Urinary bladder (tissue), 4 donors: ENCODE results near the gene TOGARAM2. TPM values are rescaled to one million over a fixed set of nuclear protein-coding genes. Genes with fewer than 3 reads are reported as not detected.

Experiments
- DNase-seq: peaks from one replicate; pipeline ENCODE4 v3.0.0-alpha.2; 2015; ENCODE audit errors: extremely low spot score
- H3K27ac ChIP-seq: one replicate; pipeline ENCODE4 v1.5.1; 2013; ENCODE audit warnings: low read depth, mild to moderate bottlenecking, moderate library complexity
- H3K36me3 ChIP-seq: one replicate; pipeline ENCODE4 v1.6.1; 2013; ENCODE audit warnings: mild to moderate bottlenecking, moderate library complexity; ENCODE audit not compliant: insufficient read depth
- H3K4me1 ChIP-seq: one replicate; pipeline ENCODE4 v1.6.1; 2013; ENCODE audit warnings: mild to moderate bottlenecking, moderate library complexity; ENCODE audit not compliant: insufficient read depth
- H3K4me3 ChIP-seq: one replicate; pipeline ENCODE4 v1.5.1; 2013; ENCODE audit warnings: low read depth, low read length
- WGBS: extraction: QIAGEN DNeasy Blood & Tissue Kit; methylation state at CpG from one replicate; pipeline ENCODE4 v1.1.7; 2013; 5-methylcytosine and 5-hydroxymethylcytosine counted together
- polyA plus RNA-seq: library from polyadenylated mRNA; stranded (reverse); fragments of 200-250 nt; gene quantifications from one replicate; pipeline ENCODE4 v1.2.3, GENCODE V29; 2013
- total RNA-seq: library from RNA; depleted of rRNA; stranded (reverse); fragments of >200 nt; gene quantifications from one replicate; pipeline ENCODE4 v1.2.3, GENCODE V29; 2014
- donor health status: healthy with polysubstance abuse.
- donor health status: healthy.

TOGARAM2 gene
- total and polyA plus RNA-seq, 2 donors, result 0.48 to 1.6 TPM

DNA sequence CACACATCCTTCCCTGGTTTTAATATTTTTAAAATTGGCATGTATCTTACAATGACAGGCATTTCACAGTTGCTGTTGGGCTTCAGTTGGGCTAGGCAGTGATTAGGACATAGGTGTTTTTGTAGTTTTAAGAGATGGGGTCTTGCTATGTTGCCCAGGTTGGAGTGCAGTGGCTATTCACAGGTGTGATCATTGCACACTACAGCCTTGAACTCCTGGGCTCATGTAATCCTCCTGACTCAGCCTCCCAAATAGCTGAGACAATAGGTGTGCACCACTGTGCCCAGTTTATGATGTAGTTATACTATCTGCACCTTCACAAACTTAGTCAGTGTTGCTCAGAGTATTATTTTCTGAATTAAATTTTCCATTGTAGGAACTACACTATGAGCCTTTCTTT lies 49.9 kb downstream of the TOGARAM2 start:
- DNase-seq, result no peak
- Histone ChIP-seq H3K4me3 (no peak overlapping the region), H3K36me3 (no peaks in the 10 kb centered on the region), H3K4me1 (no peaks in the 10 kb centered on the region), H3K27ac (no peak overlapping the region)

DNA sequence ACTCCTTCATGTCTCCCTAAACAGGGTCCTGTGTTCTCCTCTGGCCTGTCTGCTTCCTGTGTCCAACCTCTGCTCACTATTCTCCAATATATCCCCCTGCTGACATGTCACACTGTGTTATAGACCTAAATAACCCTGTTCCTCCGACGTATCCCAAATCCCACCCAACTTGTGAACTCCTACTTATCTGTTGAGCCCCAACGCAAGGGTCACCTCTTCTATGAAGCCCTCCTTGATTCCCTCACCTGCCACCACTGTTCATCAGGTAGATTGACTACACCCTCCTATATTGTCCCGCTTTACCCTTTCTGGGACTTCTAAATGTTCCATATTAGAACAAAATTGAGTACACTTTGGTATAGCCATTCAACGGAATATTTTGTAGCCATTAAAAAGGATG lies 51.1 kb downstream of the TOGARAM2 start:
- Histone ChIP-seq H3K4me3 (no peak overlapping the region), H3K27ac (no peak overlapping the region), H3K4me1 (no peaks in the 10 kb centered on the region), H3K36me3 (no peaks in the 10 kb centered on the region)
- 94% methylated on average over 5 of the region's 5 CpGs for WGBS
- no peak for DNase-seq

DNA sequence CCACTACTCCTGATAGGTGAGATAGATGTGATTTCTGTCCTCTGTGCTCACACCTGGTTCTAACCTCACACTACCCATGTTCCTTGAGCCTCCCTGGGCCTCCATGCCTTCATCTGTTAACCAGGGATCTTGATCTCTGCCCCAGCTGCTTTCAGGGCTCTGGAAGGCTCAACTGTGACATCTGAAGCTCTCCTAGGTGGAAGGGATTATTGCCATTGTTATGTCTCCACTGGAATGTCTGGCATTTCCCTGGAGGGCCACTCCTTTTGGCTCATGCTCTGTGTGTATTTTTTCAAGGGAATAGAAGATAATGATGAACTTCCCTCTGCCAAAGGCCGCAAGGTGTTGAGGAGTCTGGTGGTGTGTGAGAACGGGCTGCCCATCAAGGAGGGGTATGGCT lies 52.1 kb downstream of the TOGARAM2 start:
- H3K36me3 ChIP-seq, result no peaks in the 10 kb centered on the region
- DNase-seq, result no peak
- H3K4me1 ChIP-seq, result no peaks in the 10 kb centered on the region
- 76% methylated on average over 2 of the region's 2 CpGs for WGBS
- no peak overlapping the region for H3K27ac ChIP-seq
- no peak overlapping the region for H3K4me3 ChIP-seq

DNA sequence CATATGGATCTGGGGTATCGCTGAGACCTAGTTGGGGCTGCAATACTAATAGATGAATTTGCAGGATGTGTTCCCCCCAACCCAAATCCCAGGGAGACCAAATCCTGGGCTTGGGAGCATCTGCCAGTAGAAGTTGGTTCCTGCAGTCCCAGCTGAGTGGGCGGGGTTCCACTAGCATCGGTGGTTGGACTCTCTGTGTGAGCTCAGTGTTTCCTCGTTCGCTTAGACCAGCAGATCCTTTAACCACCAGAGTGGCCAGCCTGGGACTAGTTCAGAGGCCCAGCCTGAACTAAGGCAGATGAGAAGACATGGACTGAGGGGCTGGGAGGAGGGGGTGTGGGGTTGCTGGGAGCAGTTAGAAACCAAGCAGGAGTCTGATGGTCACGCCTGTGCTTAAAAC lies 52.6 kb downstream of the TOGARAM2 start:
- Histone ChIP-seq H3K27ac (no peak overlapping the region), H3K4me1 (no peaks in the 10 kb centered on the region), H3K4me3 (no peak overlapping the region), H3K36me3 (no peaks in the 10 kb centered on the region)
- 79% methylated on average over 6 of the region's 6 CpGs for WGBS
- DNase-seq, result no peak

DNA sequence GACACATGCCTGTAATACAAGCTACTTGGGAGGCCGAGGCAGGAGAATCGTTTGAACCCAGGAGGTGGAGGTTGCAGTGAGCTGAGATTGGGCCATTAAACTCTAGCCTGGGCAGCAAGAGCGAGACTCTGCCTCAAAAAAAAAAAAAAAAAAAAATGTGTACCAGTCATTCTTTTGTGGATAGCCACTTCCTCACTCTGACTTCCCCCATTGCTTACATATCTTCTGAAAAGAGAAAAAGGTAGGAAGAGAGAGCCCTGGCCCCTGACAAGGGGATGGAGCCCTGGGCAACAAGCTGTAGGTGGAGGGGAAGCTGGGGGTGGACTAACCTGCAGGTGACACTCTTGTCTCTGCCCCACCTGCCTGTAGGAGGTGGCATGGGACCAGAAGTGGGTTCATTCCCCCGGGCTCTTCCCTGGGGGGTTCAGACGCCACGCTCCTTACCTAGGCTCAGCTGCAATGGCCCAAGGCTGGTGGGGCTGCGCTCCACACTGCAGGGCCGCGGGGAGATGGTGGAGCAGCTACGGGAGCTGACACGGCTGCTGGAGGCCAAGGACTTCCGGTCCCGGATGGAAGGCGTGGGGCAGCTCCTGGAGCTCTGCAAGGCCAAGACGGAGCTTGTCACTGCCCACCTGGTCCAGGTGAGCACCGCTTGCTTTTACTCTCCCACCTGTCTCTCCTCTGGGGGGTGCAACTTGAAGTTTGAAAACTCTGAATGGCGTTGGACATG lies 54.1 kb downstream of the TOGARAM2 start:
- no peak overlapping the region for H3K27ac ChIP-seq
- 96% methylated on average over 17 of the region's 17 CpGs for WGBS
- no peak overlapping the region for H3K4me3 ChIP-seq
- no peaks in the 10 kb centered on the region for H3K4me1 ChIP-seq
- no peak for DNase-seq
- no peaks in the 10 kb centered on the region for H3K36me3 ChIP-seq

DNA sequence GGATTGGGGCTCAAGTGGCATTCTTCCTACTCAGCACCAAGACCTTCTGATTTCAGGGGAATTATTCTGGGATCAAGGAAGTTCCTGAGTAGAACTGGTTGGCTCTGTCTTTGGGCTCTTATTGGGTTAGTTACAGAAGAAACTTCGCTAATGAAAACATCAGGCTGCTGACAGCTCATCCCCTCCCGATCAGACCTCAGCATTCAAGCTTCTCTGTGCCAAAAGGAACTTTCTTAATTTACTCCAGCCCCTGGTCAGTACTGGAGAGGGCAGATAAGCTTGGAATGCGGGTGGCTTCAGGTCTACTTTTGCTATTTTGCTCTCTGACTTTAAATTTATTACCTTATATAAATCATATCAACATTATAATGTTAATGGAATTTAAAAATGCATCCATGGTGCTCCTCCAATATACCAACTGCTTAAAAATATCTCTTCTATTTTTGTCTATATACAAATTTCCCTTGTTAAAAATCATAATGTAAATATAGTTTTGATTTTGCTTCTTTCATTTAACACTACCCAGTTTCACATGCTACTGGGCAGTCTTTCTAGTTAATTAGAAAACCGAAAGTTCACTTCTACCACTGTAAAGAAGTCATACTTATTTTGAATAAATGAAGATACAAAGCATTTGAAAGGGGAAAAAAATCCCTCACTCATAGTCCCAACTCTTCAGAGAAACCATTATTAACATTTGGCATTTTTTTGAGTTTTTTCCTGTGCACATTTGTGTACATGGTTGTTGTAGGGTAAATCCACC lies 58.8 kb downstream of the TOGARAM2 start:
- Histone ChIP-seq H3K27ac (no peak overlapping the region), H3K4me1 (no peaks in the 10 kb centered on the region), H3K36me3 (no peaks in the 10 kb centered on the region), H3K4me3 (no peak overlapping the region)
- 34% methylated on average over 4 of the region's 4 CpGs for WGBS
- no peak for DNase-seq

DNA sequence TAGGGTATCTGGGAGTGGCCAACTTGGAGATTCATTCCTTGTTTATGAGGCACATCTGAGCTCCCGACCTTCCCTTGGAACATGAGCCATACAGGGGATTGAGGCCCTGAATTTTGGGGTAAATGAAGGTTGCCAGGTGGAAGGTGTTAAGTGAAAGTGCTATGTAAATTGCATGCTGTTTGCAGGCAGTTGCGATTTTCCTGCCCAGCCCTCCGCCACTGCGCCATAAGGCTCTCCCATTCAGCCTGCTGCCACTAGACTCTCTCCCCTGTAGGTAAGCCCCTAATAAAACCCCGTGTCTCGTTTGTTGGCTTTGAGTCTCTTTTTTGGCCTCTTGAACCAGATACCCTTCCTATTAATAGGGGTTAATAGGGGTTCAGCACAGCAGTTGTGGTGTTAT lies 59.5 kb downstream of the TOGARAM2 start:
- Histone ChIP-seq H3K4me3 (no peak overlapping the region), H3K36me3 (no peaks in the 10 kb centered on the region), H3K27ac (no peak overlapping the region), H3K4me1 (no peaks in the 10 kb centered on the region)
- DNase-seq, result no peak
- 60% methylated on average over 6 of the region's 6 CpGs for WGBS

DNA sequence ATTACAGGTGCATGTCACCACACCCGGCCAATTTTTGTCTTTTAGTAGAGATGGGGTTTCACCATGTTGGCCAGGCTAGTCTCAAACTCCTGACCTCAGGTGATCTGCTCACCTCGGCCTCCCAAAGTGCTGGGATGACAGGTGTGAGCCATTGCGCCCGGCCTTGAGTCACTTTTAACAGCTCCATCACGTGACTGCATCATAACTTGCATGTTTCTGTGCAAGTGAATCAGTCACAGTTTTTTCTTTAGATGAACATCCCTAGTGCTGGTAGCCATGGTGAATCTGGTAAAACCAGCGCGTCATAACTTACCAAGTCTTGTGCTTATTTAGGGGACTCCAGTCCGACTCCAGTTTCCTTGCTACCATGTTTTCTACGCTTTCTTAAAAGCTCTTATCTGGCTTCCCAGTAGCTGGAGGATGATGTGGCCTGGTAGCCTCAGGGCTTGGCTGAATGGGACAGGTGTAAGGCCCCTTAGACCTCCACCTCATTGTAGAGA lies 60.1 kb downstream of the TOGARAM2 start:
- Histone ChIP-seq H3K36me3 (no peaks in the 10 kb centered on the region), H3K27ac (no peak overlapping the region), H3K4me1 (no peaks in the 10 kb centered on the region), H3K4me3 (no peak overlapping the region)
- 89% methylated on average over 9 of the region's 9 CpGs for WGBS
- no peak for DNase-seq

DNA sequence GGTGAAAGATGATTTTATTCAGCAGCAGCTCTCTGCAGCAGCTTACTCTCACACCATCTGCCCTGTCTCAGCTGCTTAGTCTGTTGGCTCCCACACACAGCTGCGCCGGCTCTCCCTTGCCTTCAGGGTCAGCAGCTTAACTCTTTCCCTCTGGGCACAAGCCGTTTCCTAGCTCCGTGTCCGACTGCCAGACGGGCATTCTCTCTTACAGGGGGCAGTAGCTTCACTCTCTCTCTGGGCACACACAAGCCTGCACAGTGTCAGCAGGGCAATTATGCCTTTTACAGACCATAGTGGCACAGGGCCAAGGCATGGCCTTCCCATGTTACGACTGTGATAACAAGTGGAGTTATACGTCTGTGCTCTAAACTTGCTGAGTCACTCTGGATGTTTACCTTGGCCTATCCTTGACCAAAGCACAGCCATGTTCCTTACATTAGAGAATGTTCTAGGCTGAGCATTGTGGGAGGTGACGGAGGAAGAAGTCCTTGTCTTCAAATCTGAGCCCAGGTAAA lies 61.5 kb downstream of the TOGARAM2 start:
- Histone ChIP-seq H3K27ac (no peak overlapping the region), H3K36me3 (no peaks in the 10 kb centered on the region), H3K4me1 (no peaks in the 10 kb centered on the region), H3K4me3 (no peak overlapping the region)
- WGBS, result 25% methylated on average over 9 of the region's 9 CpGs
- DNase-seq, result peak; percentile 59

DNA sequence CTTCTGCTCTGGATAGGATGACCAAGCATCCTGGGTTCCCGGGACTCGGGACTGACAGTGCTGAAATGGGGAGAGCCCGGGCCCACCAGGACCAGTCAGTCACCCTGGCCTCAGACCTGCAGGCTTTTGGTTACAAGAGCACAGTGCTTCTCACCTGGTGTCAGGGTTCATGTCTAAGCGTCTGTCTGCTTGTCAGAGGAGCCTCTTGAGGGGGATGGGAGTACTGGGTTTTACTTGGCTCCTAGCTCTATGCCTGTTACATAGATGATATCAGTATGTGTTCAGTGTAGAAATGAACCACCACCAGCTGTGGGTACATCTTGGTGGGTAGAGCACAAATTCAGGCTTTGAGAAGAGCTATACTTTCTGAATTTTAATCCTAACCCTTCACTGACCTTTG lies 63.4 kb downstream of the TOGARAM2 start:
- H3K4me3 ChIP-seq, result no peak overlapping the region
- WGBS, result 93% methylated on average over 4 of the region's 4 CpGs
- H3K36me3 ChIP-seq, result no peaks in the 10 kb centered on the region
- no peak for DNase-seq
- H3K4me1 ChIP-seq, result no peaks in the 10 kb centered on the region
- H3K27ac ChIP-seq, result no peak overlapping the region

DNA sequence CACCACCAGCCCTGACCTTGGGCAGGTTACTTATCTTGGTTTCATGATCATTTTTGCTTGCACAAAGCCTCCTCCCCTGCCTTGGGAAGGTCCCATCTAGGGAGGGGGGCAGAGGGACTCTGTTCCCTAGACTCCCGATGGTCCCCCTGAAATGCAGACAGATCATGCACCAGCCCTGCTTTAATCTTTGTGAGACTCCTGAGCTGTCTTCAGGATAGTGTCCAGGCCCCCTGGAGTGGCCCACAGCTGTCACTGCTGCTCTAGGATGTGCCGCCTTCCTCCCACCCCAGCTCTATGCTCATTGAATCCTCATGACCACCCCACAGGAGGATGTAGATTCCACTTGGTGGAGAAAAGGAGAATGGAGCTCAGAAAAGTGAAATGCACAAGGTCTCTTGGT lies 65.2 kb downstream of the TOGARAM2 start:
- Histone ChIP-seq H3K27ac (no peak overlapping the region), H3K4me1 (no peaks in the 10 kb centered on the region), H3K4me3 (no peak overlapping the region), H3K36me3 (no peaks in the 10 kb centered on the region)
- no peak for DNase-seq
- WGBS, result 95% methylated on average over 2 of the region's 2 CpGs

DNA sequence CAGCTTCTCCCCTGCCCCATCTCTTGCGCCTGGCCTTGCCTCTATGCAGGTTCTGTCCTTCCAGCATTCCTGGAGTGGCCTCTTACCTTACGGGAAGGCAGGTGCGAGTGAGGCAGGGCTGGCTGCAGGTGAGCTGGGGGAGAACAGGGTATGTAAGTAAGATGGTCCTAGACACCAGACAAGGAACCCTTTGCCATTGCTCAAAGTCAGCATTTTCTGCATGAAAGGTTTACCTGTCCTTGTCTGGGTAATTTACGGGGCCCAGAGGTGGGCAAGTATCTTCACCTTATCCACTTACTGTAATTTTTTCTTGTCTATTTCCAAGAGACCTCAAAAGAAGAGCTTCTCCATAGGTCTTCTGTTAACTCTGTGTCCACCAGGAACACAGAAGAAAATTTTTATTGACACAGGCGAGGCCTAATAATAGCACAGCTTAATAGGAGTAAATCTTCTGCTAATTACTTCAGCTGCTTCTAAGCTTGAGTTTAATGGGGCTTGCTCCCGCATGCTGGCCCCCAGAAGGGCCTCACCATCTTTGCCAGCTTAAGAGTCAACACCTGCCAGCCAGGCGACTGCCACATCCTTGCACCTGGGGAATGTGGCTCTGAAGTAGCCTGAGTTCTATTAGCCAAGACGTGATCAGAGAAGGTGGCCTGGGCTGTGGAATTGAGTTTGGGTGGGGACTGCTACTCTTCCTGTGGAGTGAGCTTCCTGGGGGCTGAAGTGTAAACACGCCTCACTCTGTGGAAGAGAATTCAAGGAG lies 66.2 kb downstream of the TOGARAM2 start:
- Histone ChIP-seq H3K4me3 (no peak overlapping the region), H3K36me3 (no peaks in the 10 kb centered on the region), H3K27ac (no peak overlapping the region), H3K4me1 (no peaks in the 10 kb centered on the region)
- 96% methylated on average over 9 of the region's 9 CpGs for WGBS
- DNase-seq, result no peak

DNA sequence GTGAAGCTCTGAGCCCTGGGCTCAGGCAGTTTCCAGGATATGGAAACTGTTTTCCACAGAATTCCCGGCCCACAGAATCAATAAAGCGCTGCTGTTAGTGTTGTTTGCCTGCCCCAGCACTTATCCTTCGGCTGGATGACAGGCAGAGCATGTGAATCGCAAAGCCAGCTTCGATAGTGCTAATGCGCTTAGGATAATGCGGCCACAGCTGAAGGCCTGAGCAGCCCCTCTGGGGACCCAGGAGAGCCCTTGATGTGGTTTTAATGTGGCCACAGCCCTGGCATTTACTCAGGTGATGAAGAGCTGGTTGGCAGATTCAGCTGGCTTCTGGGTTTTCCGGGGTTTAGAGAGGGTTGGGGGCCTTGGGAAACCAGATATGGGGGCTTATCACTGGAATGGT lies 69.5 kb downstream of the TOGARAM2 start:
- 84% methylated on average over 8 of the region's 8 CpGs for WGBS
- DNase-seq, result no peak

More for the DNA sequence above, 69.5 kb downstream of the TOGARAM2 start:
- H3K36me3 ChIP-seq, result no peaks in the 10 kb centered on the region
- H3K4me1 ChIP-seq, result no peaks in the 10 kb centered on the region
- no peak overlapping the region for H3K27ac ChIP-seq
- no peak overlapping the region for H3K4me3 ChIP-seq
